ENCODE data around the gene GUK1.

The GUK1 gene

DNA sequence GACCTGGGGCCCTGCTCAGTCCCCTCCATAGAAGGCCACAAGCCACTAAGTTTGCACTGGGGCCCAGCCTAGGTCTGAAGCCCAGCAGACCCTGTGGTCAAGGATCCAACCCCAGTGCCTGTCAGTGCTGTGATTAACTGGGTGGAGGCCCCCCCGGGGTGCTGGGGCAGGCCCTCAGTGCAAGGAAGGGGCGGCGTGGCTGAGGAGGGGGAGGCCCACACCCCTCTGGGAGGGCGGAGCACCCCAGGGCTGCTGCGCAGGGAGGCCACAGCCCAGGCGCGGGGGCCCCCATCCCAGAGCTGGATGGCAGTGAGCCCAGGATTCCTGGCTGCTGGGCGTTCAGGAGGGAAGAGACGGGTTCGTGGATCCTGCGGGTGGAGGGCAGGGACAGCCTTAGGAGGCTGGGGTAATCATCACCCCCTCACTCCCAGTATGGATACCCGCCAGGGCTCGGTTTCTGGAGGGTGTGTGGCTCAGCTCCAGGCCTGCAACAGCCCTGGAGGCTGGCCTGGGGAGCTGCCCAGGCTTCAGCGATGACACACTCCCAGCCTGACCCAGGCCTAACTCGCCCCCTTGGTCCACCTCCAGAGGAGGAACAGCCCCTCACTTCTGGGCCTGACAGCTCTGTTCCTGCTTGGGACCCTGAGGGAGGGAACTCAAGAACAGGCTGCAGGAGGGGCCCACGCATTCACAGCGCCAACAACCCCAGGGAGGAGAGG, 10.5 kb downstream of the GUK1 start:
- no peak for DNase-seq (ENCODE audit: low spot score)

- DNase-seq (ENCODE audit: low spot score), result no peak
These were observed 11.3 kb downstream of the GUK1 start for GRCh38 chr1:228151180-228151925.

DNA sequence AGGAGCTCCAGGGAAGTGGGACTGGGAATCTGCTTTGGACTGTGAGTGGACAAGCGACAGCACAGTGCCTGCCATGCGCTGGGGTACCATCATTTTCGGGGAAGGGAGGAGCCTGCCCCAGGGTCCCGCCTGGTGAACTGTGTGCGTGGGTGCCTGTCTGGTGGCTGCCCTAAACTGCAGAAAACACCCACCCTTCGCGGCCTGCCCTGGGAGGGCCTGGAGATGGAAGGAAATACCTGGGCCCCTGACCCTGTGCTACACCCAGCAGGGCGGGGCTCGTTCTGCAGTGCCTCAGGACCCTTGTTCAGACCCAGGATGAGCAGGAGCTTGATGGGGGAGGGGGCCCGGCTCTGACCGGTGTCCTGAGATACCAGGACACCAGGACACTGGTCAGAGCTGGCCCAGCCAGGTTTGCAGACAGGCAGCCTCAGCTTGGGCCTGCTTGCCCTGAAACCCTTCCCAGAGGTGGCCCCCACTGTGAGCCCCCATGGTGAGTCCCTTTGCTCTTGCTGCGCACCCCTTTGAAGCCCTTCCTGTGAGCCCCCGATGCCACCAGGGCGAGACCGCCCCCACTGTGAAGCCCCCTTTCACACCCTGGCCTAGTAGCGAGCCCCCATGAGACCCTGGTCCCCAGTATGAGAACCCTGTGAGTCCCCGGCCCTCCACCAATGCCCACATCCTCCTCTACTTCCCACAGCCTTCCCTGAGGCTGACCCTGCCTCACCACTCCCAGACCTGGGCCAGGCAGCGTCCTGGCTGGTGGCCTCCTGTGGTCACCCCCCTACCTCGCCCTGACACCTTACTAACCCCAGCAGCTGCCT, 12.2 kb downstream of the GUK1 start:
- DNase-seq (ENCODE audit: low spot score), result no peak

- no peak for DNase-seq (ENCODE audit: low spot score)
These were observed 12.8 kb downstream of the GUK1 start for GRCh38 chr1:228152918-228153258.

- no peak for DNase-seq (ENCODE audit: low spot score)
These were observed 14.1 kb downstream of the GUK1 start for GRCh38 chr1:228154021-228154669.

DNA sequence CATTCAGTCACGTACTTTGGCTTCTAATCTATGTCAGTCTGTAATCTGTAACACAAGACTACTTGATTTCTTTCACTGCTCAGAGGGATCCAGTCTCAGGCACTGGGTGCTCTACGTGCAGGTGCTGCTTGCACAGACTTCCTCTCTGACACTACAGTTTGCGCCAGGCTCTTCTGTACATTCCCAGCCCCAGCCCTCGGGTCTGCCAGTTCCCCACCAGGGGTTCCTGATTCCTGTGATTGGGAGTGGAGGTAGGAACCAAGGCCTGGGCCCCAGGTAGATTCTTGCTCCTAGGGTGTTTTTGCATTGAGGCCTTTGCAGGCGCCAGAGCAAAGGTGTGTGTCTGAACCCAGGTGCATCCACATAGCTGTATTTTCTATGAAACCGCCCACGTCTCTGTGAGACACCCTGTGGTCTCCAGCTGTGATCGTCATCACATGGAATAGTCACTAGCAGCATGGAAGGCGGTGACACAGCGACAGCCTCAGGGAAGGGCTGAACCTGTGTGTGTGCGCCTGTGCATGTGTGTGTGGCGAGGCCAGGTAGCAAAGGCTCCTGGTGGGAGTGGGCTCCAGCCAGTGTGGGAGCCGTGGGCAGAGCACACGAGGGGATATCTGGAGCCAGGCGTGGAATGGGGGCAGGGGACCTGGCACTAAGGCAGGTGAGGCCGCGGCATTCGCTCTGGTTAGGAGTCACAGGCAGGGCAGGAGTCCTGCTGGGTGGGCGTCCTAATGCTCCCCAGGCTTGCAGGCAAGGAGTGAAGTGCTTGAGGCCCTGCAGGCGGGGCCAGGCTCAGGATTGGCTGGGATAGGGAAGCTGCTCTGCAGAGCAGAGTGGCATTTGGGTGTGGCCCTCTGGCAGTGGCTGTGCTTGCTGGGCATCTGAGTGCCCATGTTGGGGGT, 14.8 kb downstream of the GUK1 start:
- no peak for DNase-seq (ENCODE audit: low spot score)

- no peak for DNase-seq (ENCODE audit: low spot score)
These were observed 15.8 kb downstream of the GUK1 start for GRCh38 chr1:228155596-228156514.

GRCh38 chr1:228156515-228156881, 16.4 kb downstream of the GUK1 start:
- no peak for DNase-seq (ENCODE audit: low spot score)

- no peak for DNase-seq (ENCODE audit: low spot score)
These were observed 17.1 kb downstream of the GUK1 start for GRCh38 chr1:228156941-228157728.

- no peak for DNase-seq (ENCODE audit: low spot score)
These were observed 17.6 kb downstream of the GUK1 start for GRCh38 chr1:228157729-228158126.

GRCh38 chr1:228158151-228159007, 18.3 kb downstream of the GUK1 start:
- no peak for DNase-seq (ENCODE audit: low spot score)

DNA sequence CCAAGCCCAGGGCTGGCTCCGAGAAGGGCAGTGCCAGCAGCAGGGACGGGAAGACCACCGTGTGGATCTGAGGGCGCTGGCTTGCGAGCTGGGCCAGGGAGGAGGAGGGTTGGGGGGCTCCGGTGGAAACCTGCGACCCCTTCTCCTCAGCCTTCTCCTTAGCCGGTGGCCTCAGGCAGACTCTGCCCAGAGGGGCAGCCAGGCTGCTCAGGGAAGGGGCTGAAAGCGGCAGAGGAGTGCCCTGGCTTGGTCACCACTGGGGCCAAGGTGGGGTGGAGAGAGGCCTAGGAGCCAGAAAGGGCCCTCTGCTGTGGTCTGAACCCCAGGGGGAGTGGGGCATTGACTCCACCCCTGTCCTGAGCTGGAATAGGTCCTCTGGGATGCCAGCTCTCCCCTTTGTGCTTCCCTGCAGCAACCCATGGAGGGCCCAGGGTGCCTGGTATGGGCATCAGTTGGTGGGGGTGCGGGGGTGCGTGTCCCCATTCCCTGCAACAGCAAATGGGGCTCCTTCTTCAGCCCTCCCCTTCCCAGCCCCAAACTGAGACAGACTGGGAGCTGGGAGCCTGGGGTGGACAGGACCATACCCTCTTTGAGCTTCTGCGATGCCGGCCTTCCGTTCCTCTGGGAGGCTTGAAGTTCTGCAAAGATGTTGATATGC, 19.1 kb downstream of the GUK1 start:
- DNase-seq (ENCODE audit: low spot score), result no peak

DNA sequence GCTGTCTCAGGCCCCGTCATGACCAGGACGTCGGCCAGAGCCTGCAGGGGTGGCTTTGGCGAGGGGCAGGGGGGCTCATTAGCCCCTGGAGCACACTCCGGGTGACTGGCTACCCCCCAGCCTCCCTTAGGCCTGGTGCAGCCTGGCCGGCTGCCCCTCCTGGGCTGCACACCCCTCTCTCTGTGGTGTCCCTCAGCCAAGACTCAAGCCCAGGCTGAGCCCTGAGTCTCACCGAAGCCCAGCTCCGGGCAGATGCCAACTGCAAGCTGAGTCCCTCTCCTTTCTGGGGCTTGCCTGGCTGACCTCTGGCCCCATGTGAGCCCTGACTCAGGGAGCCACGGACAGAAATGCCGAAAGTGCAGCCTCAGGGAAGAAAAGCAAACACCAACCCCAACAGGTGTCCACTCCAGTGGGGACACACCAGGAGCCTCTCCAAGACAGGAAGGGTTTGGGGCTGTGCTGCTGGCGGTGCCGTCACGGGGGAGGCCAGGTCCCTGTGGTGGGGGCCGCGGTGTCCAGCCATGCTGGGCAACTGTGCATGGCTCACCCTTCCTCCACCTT, 20.2 kb downstream of the GUK1 start:
- DNase-seq (ENCODE audit: low spot score), result no peak

- DNase-seq (ENCODE audit: low spot score), result no peak
These were observed 21.3 kb downstream of the GUK1 start for GRCh38 chr1:228161362-228161761.

- DNase-seq (ENCODE audit: low spot score), result no peak
These were observed 21.8 kb downstream of the GUK1 start for GRCh38 chr1:228161866-228162265.

GRCh38 chr1:228162286-228163006, 22.4 kb downstream of the GUK1 start:
- no peak for DNase-seq (ENCODE audit: low spot score)

All from LoVo (cell line).